Aorta (tissue), 5 donors: Measurements from ENCODE around the gene GATAD2A. TPM values are rescaled to one million over a fixed set of nuclear protein-coding genes. Genes with fewer than 3 reads are reported as not detected.

Source experiments
- ATAC-seq: fragments of 200-7000 bp; cut with Tn5 transposase; one replicate; pipeline ENCODE4 v1.9.1; 2022; ENCODE audit warnings: moderate library complexity; ENCODE audit not compliant: low FRiP score
- DNase-seq, 2 donors: peaks; one replicate each; pipeline ENCODE4 v3.0.0-alpha.2; 2020
- H3K27ac ChIP-seq, 2 donors: one replicate each; pipeline ENCODE4 v1.5.1; 2013; ENCODE audit warnings: low read length in 2 of 2, mild to moderate bottlenecking in 2 of 2, moderate library complexity in 2 of 2, control low read depth in 1 of 2, inconsistent platforms in 1 of 2, low read depth in 1 of 2
- H3K27me3 ChIP-seq, 2 donors: one replicate each; pipeline ENCODE4 v1.6.1; 2013; ENCODE audit warnings: control low read depth in 1 of 2, low read length in 1 of 2, mild to moderate bottlenecking in 1 of 2, moderate library complexity in 1 of 2; ENCODE audit not compliant: insufficient read depth in 2 of 2, control insufficient read depth in 1 of 2
- H3K36me3 ChIP-seq, 2 donors: one replicate each; pipeline ENCODE4 v1.6.1; 2013; ENCODE audit warnings: control low read depth in 1 of 2, low read length in 1 of 2, mild to moderate bottlenecking in 1 of 2; ENCODE audit not compliant: insufficient read depth in 2 of 2, control insufficient read depth in 1 of 2
- H3K4me1 ChIP-seq, 2 donors: one replicate each; pipeline ENCODE4 v1.6.1; 2013; ENCODE audit warnings: low read length in 2 of 2, control low read depth in 1 of 2, mild to moderate bottlenecking in 1 of 2, moderate library complexity in 1 of 2; ENCODE audit not compliant: insufficient read depth in 2 of 2, control insufficient read depth in 1 of 2
- H3K4me3 ChIP-seq, 2 donors: one replicate each; pipeline ENCODE4 v1.5.1; 2013; ENCODE audit warnings: low read length in 2 of 2, control low read depth in 1 of 2, mild to moderate bottlenecking in 1 of 2
- H3K9me3 ChIP-seq: one replicate; pipeline ENCODE4 v1.6.1; 2013; ENCODE audit warnings: mild to moderate bottlenecking, low read length; ENCODE audit not compliant: control insufficient read depth
- WGBS, 2 donors: extraction: QIAGEN DNeasy Blood & Tissue Kit; methylation state at CpG; one replicate each; pipeline ENCODE4 v1.1.7; 2013; 5-methylcytosine and 5-hydroxymethylcytosine counted together
- intact Hi-C, 2 donors: fragments of 100-400 bp; cut with DNase I; formaldehyde crosslinking; loops; one replicate each; pipeline versions ENCODE4 v1.14.2 to v1.15.0; 2022
- long read RNA-seq, 2 donors: library from polyadenylated mRNA; unstranded; transcript quantifications; one replicate each; pipeline ENCODE4 v2.0.0, GENCODE V29; 2020 to 2021
- polyA plus RNA-seq, 2 donors: library from polyadenylated mRNA; stranded (reverse); fragments of 200-250 nt; gene quantifications; one replicate each; pipeline ENCODE4 v1.2.3, GENCODE V29; 2013
- total RNA-seq, 2 donors: library from RNA; stranded (reverse); fragmentation: NEBNext Ultra II Directional; extraction: Animal tissue kit (Norgen Biotek cat#: 25700); gene quantifications; one replicate each; pipeline ENCODE4 v1.2.1, GENCODE V29; 2021
- donor health status: healthy with polysubstance abuse.
- donor health status: Bipolar disorder and iron deficiency.
- donor health status: DM: no; HTN: no; CAD: no.
- donor health status: DM: no; HTN: no; CAD: no.
- donor health status: DM: yes; HTN: yes; CAD: no.

Gene GATAD2A, protein sequence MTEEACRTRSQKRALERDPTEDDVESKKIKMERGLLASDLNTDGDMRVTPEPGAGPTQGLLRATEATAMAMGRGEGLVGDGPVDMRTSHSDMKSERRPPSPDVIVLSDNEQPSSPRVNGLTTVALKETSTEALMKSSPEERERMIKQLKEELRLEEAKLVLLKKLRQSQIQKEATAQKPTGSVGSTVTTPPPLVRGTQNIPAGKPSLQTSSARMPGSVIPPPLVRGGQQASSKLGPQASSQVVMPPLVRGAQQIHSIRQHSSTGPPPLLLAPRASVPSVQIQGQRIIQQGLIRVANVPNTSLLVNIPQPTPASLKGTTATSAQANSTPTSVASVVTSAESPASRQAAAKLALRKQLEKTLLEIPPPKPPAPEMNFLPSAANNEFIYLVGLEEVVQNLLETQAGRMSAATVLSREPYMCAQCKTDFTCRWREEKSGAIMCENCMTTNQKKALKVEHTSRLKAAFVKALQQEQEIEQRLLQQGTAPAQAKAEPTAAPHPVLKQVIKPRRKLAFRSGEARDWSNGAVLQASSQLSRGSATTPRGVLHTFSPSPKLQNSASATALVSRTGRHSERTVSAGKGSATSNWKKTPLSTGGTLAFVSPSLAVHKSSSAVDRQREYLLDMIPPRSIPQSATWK
- 10 to 100 TPM; 78.6 to 86.7 TPM for total RNA-seq
- polyA plus RNA-seq, result 10 to 100 TPM; 17.9 to 22.7 TPM
- long read RNA-seq, donor 1, partial matches to known transcripts, result 42 of 79 reads
- long read RNA-seq, donor 1, other reads (novel, unspliced or antisense), result 37 of 79 reads
- long read RNA-seq, donor 2, partial matches to known transcripts, result 5 of 35 reads
- long read RNA-seq, donor 2, other reads (novel, unspliced or antisense), result 28 of 35 reads

DNA sequence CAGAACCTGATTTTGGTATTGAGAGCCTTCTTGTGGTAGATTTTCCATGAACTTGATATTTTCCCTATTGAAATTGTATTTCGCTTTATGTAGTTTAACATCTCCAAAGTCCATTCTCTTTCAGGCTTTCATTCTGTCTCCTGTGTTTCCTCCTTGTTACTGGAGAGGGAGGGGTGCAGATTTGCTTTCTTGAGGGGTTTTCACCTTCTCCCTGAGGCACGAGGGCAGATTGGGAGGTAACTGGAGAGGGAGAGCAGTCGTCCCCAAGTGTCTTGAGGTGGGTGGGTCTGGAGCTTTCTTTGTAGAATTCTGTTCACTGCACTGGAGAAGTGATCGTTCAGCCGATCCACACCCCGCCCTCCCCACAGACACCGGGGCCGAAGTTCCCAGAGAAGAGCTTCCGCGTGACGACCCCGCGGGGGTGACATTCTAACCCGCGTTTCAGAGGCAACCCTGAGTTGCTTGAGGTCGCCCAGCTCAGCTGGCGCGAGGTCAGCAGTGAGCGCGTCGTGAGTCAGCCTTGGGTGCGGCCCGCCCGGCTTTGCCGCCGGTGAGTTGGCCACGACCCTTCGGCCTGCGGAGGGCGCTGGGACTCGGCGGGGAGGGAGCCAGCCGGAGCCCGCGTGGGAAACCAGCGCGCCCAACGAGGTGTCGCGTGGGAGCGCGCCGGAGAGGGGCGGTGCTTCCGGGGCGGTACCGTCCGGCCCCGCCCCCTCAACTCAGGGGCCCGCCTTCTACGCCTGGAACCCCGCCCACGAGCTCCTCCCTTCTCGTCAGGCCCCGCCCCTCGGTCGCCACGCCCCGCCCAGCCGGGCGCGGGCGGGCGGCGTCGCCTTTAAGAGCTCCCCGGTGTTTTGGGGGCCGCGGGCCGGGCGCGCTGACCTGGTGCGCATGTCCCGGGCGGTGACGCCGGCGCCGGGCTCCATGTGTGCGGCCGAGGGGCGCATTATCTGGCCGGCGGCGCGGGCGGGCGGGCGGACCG is at the start of gene GATAD2A:
GATAD2A (plus strand) TSS at position 797 of the 982 bp plus-strand sequence. CDS start 59,671 bp downstream, outside the sequence.
- H3K4me1 ChIP-seq, result peaks cover 1 to 11% of the 10 kb centered on the region in 2 donors
- H3K36me3 ChIP-seq, result no peaks in the 10 kb centered on the region
- H3K4me3 ChIP-seq, result peak within 1 kb of the TSS; percentile 91 to 99
- 1 to 2% methylated on average over 62 to 90 of the region's 90 CpGs for WGBS, 2 donors
- no peaks in the 10 kb centered on the region for H3K9me3 ChIP-seq
- ATAC-seq (peak; percentile 98), DNase-seq (peak; percentile 97 to 98)
- intact Hi-C loops, result loop anchor here (1.0 to 5.0 kb wide), 4 partner anchors 18 to 82 kb away; no protein-coding TSS in a partner anchor
- H3K27ac ChIP-seq, result peak within 1 kb of the TSS; percentile 49 to 96
- no peaks in the 10 kb centered on the region for H3K27me3 ChIP-seq

DNA sequence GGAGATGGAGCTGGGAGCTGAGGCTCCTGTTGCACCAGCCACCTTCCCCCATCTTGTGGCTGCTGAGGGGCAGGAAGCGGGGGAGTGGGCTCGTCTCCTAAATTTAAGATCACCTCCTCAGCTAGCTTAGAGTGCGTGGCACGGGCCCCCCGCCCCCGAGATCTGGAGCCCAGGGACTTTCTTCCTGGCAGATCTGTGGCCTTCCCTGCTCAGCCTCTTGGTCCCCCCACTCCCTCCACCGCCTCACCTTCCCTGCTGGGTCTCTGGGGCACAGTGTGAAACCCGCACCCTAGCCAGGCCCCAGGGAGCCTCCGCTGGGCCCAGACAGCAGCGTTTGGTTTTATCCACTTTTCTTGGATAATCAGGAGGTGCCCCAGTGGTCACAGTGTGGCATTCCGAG is 49.0 kb upstream of the GATAD2A start:
- 90 to 91% methylated on average over 11 of the region's 11 CpGs for WGBS, 2 donors

DNA sequence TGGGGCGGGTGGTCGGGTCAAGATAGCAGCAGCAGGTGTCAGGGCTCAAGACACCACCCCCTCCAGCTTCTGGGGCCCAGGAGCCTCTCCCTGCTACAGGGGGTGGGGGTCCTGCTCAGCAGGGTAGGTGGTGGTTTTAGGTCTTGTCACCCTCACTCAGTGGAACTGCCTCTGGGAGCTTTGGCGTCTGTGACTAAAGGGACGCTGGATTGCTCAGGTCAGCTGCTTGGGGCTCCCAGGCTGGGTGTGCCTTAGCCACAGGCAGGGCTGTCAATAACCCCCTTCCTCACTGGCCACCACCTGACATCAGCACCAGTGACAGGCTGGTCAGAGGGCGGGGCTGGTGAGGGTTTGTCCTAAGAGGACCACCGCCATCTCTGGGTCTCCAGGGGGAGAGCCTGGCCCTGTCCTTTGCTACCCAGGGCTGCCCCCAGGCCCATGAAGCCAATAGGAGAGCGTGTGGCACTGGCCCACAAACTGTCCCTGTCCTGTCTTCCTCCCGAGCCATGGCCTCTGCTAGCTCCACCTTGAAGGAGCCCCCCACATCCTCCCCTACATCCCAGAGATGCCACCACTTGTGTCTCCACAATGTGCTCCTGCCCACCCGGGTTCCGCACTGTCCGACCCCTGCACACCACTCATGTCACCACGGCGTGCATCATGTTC is 48.4 kb upstream of the GATAD2A start:
- no peak for ATAC-seq
- Histone ChIP-seq H3K4me3 (no peak overlapping the region), H3K4me1 (no peaks in the 10 kb centered on the region), H3K9me3 (no peaks in the 10 kb centered on the region), H3K36me3 (peaks cover 0 to 17% of the 10 kb centered on the region in 2 donors), H3K27ac (no peak overlapping the region), H3K27me3 (no peaks in the 10 kb centered on the region)
- 90 to 91% methylated on average over 13 of the region's 13 CpGs for WGBS, 2 donors
- no peak for DNase-seq
- intact Hi-C loops, result no loop called here

More for the DNA sequence above, 49.0 kb upstream of the GATAD2A start:
- Histone ChIP-seq H3K4me1 (no peaks in the 10 kb centered on the region), H3K27me3 (no peaks in the 10 kb centered on the region), H3K27ac (no peak overlapping the region), H3K4me3 (no peak overlapping the region), H3K9me3 (no peaks in the 10 kb centered on the region), H3K36me3 (peaks cover 0 to 17% of the 10 kb centered on the region in 2 donors)
- DNase-seq (no peak), ATAC-seq (no peak)
- intact Hi-C loops, result no loop called here

DNA sequence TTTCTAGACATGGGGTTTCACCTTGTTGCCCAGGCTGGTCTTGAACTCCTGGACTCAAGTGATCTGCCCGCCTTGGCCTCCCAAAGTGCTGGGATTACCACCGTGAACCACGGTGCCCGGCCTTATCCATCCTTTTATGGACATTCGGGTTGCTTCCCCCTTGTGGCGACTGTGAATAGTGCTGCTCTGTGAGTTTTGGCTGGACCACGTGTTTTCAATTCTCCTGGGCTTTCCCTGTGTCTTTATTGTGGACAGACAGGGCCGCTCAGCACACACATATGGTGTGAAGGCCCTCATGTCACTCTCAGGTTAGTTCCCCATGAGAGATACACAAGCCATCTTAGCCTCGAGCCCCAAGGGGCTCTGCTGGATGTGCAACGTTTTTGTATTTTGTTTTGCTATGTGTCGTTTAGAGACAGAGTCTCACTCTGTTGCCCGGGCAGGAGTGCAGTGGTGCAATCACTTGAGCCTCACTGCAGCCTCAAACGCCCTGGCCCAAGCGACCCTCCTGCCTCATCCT is 44.3 kb upstream of the GATAD2A start:
- H3K27ac ChIP-seq, result peak overlapping the region in 1 of 2 donors; percentile 41

DNA sequence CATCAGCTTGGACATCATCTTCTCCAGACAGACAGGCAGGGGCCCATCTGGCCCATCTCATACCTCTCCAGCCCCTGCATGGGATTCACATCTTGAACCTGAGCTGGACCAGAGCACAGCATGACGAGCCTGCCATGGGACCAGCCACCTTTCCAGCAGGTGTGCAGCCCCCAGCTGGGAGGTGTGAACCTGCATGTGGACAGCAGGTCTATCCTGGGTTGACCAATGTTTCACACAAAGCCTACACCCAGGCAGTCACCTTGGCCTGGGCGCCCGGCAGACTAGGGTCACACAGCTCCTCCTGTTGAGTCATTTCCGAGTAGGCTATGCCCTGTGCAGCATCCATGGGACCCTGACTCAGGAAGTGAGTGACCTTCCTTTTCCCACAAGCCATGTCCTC is 43.4 kb upstream of the GATAD2A start:
- H3K27ac ChIP-seq, result no peak overlapping the region
- no peak for ATAC-seq

More for the DNA sequence above, 44.3 kb upstream of the GATAD2A start:
- Histone ChIP-seq H3K36me3 (peaks cover 0 to 4% of the 10 kb centered on the region in 2 donors), H3K4me1 (no peaks in the 10 kb centered on the region), H3K27me3 (no peaks in the 10 kb centered on the region), H3K4me3 (no peak overlapping the region), H3K9me3 (no peaks in the 10 kb centered on the region)
- intact Hi-C loops, result no loop called here
- WGBS, 2 donors, result 3 to 4% methylated on average over 14 of the region's 14 CpGs
- ATAC-seq, result peak; percentile 85
- peak; percentile 86 to 91 for DNase-seq

DNA sequence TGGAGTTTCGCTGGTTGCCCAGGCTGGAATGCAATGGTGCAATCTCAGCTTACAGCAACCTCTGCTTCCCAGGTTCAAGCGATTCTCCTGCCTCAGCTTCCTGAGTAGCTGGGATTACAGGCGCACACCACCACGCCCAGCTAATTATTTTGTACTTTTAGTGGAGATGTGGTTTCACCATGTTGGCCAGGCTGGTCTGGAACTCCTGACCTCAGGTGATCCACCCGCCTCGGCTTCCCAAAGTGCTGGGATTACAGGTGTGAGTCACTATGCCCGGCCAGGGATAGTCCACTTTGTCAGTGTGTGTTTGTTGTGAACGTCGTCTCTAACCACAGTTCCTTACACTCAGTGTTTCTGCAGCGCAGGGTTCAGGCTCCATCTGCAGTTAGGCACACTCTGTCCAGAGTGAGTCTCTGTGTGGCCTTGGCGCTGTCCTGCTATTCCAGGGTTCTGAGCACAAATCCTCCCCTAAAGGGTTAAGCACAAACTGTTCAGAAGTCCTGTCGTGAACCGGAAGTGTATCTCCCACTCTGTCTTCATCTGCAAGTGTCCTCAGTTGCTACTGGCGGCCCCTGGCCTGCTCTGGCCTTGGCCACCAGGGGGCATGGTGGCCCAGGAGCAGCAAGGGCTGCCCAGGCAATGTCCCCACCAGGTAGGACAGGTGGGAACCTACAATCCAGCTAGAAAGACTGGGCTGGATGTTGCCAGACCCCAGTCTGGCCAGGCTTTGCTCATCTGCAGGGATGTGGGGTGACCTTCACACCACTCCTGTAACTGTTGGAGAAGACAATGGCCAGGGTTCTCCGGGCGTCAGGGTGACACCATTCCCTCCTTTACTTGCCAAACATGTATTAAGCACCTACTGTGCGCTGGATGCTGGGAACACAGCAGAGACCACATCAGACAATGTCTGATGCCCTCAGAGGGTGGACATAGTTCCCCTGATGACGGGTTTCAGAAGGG is 38.8 kb upstream of the GATAD2A start:
- no peak overlapping the region for H3K27ac ChIP-seq
- H3K36me3 ChIP-seq, result no peaks in the 10 kb centered on the region
- WGBS, 2 donors, result 45 to 51% methylated on average over 18 of the region's 18 CpGs
- H3K4me1 ChIP-seq, result no peaks in the 10 kb centered on the region
- intact Hi-C loops, result loop anchor here in 1 of 2 donors (5.0 kb wide), 1 partner anchor 41 kb away; the partner anchor contains the start of gene GATAD2A
- no peaks in the 10 kb centered on the region for H3K27me3 ChIP-seq
- H3K4me3 ChIP-seq, result no peak overlapping the region
- DNase-seq (peak; percentile 75 to 84), ATAC-seq (peak; percentile 83)
- H3K9me3 ChIP-seq, result no peaks in the 10 kb centered on the region

More for the DNA sequence above, 43.4 kb upstream of the GATAD2A start:
- Histone ChIP-seq H3K36me3 (peaks cover 0 to under 1% of the 10 kb centered on the region in 2 donors), H3K4me1 (no peaks in the 10 kb centered on the region), H3K4me3 (no peak overlapping the region), H3K27me3 (no peaks in the 10 kb centered on the region), H3K9me3 (no peaks in the 10 kb centered on the region)
- peak in 1 of 2 donors; percentile 47 for DNase-seq
- 88 to 94% methylated on average over 4 of the region's 4 CpGs for WGBS, 2 donors
- intact Hi-C loops, result no loop called here

DNA sequence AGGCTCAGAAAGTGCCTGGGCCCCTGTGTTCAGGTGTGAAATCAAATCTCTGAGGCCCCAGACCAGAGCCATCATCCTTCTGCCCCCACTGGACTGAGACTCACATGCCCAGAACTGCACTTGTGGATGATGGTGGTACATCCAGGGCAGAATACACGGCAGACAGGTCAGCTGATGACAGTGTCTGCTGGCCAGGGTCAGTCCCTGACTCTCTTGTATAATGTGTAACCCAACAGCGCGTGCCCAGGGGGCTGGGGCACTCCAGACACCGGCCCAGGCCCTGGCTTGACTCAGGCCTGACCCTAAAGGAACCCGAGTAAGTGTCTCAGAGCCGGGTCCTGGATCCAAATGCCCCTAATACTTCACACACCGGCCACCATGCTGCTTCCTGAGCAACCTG is 37.4 kb upstream of the GATAD2A start:
- WGBS, 2 donors, result 81 to 82% methylated on average over 7 of the region's 7 CpGs
- intact Hi-C loops, result loop anchor here (2.0 to 5.0 kb wide), 2 partner anchors 39 to 123 kb away; partner anchors contain the start of gene GATAD2A (in 1 of the 2)

More for the DNA sequence above, 37.4 kb upstream of the GATAD2A start:
- Histone ChIP-seq H3K36me3 (no peaks in the 10 kb centered on the region), H3K27ac (no peak overlapping the region), H3K27me3 (no peaks in the 10 kb centered on the region), H3K4me1 (no peaks in the 10 kb centered on the region), H3K4me3 (no peak overlapping the region), H3K9me3 (no peaks in the 10 kb centered on the region)
- DNase-seq, result no peak
- no peak for ATAC-seq
